Measurements from ENCODE around the gene SPIN1. TPM values are rescaled to one million over a fixed set of nuclear protein-coding genes. Genes with fewer than 3 reads are reported as not detected.
A peak's percentile ranks its signal among the peaks of the same experiment; 100 is the strongest.

SPIN1 gene
- total and polyA plus RNA-seq, 7 experiments from 2014 or later, result 21.7 to 38.4 (median 28.1) TPM

DNA sequence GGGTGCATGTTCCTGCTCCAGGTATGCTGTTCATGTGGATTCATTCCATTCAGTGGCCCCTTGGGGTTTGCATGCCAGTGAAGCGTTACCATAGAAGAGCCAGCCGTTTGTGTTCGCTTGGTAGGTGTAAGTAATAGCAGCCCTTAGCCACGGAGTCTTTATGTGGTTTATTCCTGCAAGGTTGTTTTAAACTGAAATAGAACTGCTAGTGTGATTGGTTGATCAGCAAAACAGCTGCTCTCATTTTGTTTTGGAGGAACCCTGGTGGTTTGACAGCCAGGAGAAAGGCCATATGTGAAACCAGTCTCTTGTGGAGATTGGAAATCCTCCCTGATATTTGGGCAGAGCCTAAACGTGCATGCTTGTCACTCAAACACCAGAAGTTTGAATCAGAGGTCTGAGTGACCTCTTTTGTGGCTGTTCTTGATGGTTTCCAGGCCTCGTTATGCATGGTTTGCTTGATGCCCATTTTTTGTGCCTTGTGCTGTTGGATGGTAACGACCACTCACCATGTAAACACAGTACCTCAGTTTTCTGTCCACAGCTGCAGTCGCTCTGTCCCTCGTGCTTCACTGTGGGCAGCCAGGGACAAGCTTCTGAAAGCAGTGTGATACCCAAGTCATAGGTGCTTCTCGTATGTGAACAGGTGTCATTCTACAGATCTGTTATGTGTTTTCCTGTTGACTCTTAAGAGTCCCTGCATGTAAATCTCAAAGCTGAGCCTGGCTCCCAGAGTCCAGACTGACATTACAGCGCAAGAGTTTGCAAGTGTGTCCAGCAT, 88.4 kb downstream of the SPIN1 start:
- DNase-seq, result peak in 1 of 9 donors; percentile 23
- ChIA-PET CTCF (no interaction called here), POLR2A (no interaction called here)
- Mint-ChIP-seq H3K4me1 (peaks cover 0 to 20% (median 0%) of the 10 kb centered on the region in 7 donors), H3K4me3 (peak overlapping the region in 1 of 10 donors; percentile 20), H3K27ac (peak overlapping the region in 1 of 9 donors; percentile 33), H3K36me3 (peaks cover 0 to 44% (median 11%) of the 10 kb centered on the region in 5 donors), H3K9me3 (no peaks in the 10 kb centered on the region), H3K27me3 (no peaks in the 10 kb centered on the region)
- no peaks in the 10 kb centered on the region for H3K9me3 ChIP-seq (ENCODE audit: control insufficient read depth in 2 of 3, low read length in 3 of 3)
- H3K27ac ChIP-seq (ENCODE audit: low read depth, low read length), result no peak overlapping the region
- intact Hi-C loops (cut with micrococcal nuclease), result no loop called here
- no peak for ATAC-seq
- peaks cover 0 to 16% (median 0%) of the 10 kb centered on the region in 3 experiments for H3K36me3 ChIP-seq (ENCODE audit: control insufficient read depth in 2 of 3, insufficient read depth in 3 of 3, low read length in 3 of 3)
- H3K27me3 ChIP-seq (ENCODE audit: control insufficient read depth in 2 of 2, insufficient read depth in 2 of 2, low read length in 2 of 2), result no peaks in the 10 kb centered on the region
- H3K4me3 ChIP-seq (ENCODE audit: low read length), result no peak overlapping the region
- H3K4me1 ChIP-seq (ENCODE audit: control insufficient read depth in 2 of 2, insufficient read depth in 2 of 2, low read length in 2 of 2), result no peaks in the 10 kb centered on the region

DNA sequence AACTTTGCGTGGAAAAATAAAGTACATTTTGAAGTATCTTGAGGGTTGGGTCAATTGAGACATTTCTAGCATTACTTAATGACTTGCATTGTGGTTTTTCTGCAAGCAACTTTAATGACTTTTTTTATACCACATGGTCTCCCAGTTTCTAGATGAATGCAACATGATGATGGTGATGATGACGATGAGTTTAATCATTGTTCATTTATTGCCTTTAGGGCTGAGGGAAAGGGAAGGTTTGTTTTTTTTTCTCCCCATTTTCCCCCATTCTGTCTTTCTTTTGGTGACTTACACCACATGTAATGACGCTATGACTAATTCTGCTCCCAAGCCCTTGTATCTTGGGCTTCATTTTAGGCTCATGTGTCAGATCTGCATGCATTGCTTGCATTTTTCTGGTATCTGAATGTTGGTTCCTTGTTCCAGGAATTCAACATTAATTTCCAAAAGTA, 89.1 kb downstream of the SPIN1 start:
- intact Hi-C loops (cut with micrococcal nuclease), result no loop called here
- POLR2A ChIA-PET, result no interaction called here
- H3K36me3 Mint-ChIP-seq, result peaks cover 0 to 42% (median 11%) of the 10 kb centered on the region in 5 donors
- peak overlapping the region in 1 of 9 donors; percentile 7 for H3K27ac Mint-ChIP-seq
- Histone ChIP-seq H3K27ac (ENCODE audit: low read depth, low read length) (no peak overlapping the region), H3K36me3 (ENCODE audit: control insufficient read depth in 2 of 3, insufficient read depth in 3 of 3, low read length in 3 of 3) (peaks cover 0 to 16% (median 0%) of the 10 kb centered on the region in 3 experiments), H3K9me3 (ENCODE audit: control insufficient read depth in 2 of 3, low read length in 3 of 3) (no peaks in the 10 kb centered on the region), H3K4me1 (ENCODE audit: control insufficient read depth in 2 of 2, insufficient read depth in 2 of 2, low read length in 2 of 2) (no peaks in the 10 kb centered on the region), H3K27me3 (ENCODE audit: control insufficient read depth in 2 of 2, insufficient read depth in 2 of 2, low read length in 2 of 2) (no peaks in the 10 kb centered on the region), H3K4me3 (ENCODE audit: low read length) (no peak overlapping the region)
- CTCF ChIA-PET, result no interaction called here
- DNase-seq (no peak), ATAC-seq (no peak)
- H3K4me3 Mint-ChIP-seq, result peak overlapping the region in 1 of 10 donors; percentile 20
- H3K27me3 Mint-ChIP-seq, result no peaks in the 10 kb centered on the region
- peaks cover 0 to 20% (median 0%) of the 10 kb centered on the region in 7 donors for H3K4me1 Mint-ChIP-seq
- H3K9me3 Mint-ChIP-seq, result no peaks in the 10 kb centered on the region

DNA sequence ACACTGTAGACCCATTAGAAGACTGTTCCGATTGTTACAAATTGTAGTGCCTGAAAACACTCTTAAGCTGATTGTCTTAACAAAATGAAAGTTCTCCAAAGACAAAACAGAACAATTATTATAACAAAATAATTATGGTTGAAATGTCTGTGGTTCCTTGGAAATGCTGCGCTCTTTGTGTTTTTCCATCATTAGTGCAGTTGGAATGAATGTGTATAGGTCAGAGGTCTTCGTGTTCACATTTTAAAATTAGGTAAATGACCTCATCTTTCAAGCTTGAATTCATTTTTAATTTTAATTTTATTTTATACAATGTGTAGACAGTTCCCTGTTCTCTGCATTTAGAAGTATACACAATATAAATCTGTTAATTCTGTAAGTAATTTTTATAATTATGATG, 90.0 kb downstream of the SPIN1 start:
- ChIA-PET CTCF (no interaction called here), POLR2A (no interaction called here)
- intact Hi-C loops (cut with micrococcal nuclease), result no loop called here
- no peak overlapping the region for H3K27ac ChIP-seq (ENCODE audit: low read depth, low read length)
- H3K4me3 ChIP-seq (ENCODE audit: low read length), result no peak overlapping the region
- H3K4me1 Mint-ChIP-seq, result peaks cover 0 to 20% (median 0%) of the 10 kb centered on the region in 7 donors
- H3K36me3 Mint-ChIP-seq, result peaks cover 0 to 45% (median 14%) of the 10 kb centered on the region in 5 donors
- no peaks in the 10 kb centered on the region for H3K4me1 ChIP-seq (ENCODE audit: control insufficient read depth in 2 of 2, insufficient read depth in 2 of 2, low read length in 2 of 2)
- no peak overlapping the region for H3K4me3 Mint-ChIP-seq
- no peaks in the 10 kb centered on the region for H3K9me3 Mint-ChIP-seq
- peaks cover 0 to 16% (median 0%) of the 10 kb centered on the region in 3 experiments for H3K36me3 ChIP-seq (ENCODE audit: control insufficient read depth in 2 of 3, insufficient read depth in 3 of 3, low read length in 3 of 3)
- DNase-seq, result no peak
- H3K27me3 ChIP-seq (ENCODE audit: control insufficient read depth in 2 of 2, insufficient read depth in 2 of 2, low read length in 2 of 2), result no peaks in the 10 kb centered on the region
- no peaks in the 10 kb centered on the region for H3K27me3 Mint-ChIP-seq
- H3K9me3 ChIP-seq (ENCODE audit: control insufficient read depth in 2 of 3, low read length in 3 of 3), result no peaks in the 10 kb centered on the region
- no peak for ATAC-seq
- no peak overlapping the region for H3K27ac Mint-ChIP-seq

DNA sequence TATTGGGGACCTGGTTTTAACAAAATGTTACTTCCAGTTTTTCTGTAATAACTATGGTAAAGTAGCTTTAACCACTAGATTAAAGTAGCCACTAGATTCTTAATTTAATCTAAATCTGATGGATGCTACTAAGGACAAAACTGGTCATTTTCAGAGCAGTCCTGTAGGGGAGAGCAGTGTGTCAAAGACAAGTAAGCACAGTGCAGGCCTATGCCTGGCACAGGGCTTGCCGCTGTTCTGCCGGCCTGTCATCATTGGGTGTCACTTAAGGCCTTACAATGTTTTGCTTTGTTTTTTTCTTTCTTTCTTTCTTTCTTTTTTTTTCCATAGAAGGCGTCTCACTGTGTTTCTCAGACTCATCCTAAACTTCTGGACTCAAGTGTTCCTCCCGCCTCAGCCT, 93.7 kb downstream of the SPIN1 start:
- Mint-ChIP-seq H3K36me3 (peaks cover 0 to 27% (median 12%) of the 10 kb centered on the region in 5 donors), H3K9me3 (no peaks in the 10 kb centered on the region), H3K27ac (peak overlapping the region in 1 of 9 donors; percentile 9), H3K27me3 (no peaks in the 10 kb centered on the region), H3K4me1 (peaks cover 0 to 10% (median 0%) of the 10 kb centered on the region in 7 donors), H3K4me3 (no peak overlapping the region)
- ChIA-PET CTCF (no interaction called here), POLR2A (no interaction called here)
- no peak for DNase-seq
- no peaks in the 10 kb centered on the region for H3K9me3 ChIP-seq (ENCODE audit: control insufficient read depth in 2 of 3, low read length in 3 of 3)
- ATAC-seq, result no peak
- H3K4me1 ChIP-seq (ENCODE audit: control insufficient read depth in 2 of 2, insufficient read depth in 2 of 2, low read length in 2 of 2), result no peaks in the 10 kb centered on the region
- intact Hi-C loops (cut with micrococcal nuclease), result no loop called here
- H3K36me3 ChIP-seq (ENCODE audit: control insufficient read depth in 2 of 3, insufficient read depth in 3 of 3, low read length in 3 of 3), result no peaks in the 10 kb centered on the region
- H3K4me3 ChIP-seq (ENCODE audit: low read length), result no peak overlapping the region
- no peak overlapping the region for H3K27ac ChIP-seq (ENCODE audit: low read depth, low read length)
- no peaks in the 10 kb centered on the region for H3K27me3 ChIP-seq (ENCODE audit: control insufficient read depth in 2 of 2, insufficient read depth in 2 of 2, low read length in 2 of 2)

DNA sequence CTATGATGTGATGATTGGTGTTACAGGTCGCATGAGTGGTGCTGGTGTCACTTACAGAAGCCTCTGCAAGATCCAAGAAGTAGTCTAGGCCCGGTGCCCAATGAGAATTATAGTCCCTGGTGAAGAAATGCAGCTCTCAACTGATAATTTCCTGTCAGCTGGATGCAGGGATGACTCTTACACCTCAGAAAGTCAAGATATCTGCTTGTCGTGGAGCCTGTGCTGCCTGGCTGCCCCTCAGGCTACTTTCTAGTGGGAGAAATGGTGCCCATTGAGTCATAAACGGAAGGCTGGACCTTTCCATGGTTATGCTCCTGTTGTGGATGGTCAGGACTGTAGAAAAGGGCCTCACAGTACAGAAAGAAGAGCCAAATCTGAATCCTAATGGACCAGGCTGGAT, 99.9 kb downstream of the SPIN1 start:
- ChIA-PET CTCF (no interaction called here), POLR2A (no interaction called here)
- no peaks in the 10 kb centered on the region for H3K36me3 ChIP-seq (ENCODE audit: control insufficient read depth in 2 of 3, insufficient read depth in 3 of 3, low read length in 3 of 3)
- H3K9me3 ChIP-seq (ENCODE audit: control insufficient read depth in 2 of 3, low read length in 3 of 3), result no peaks in the 10 kb centered on the region
- Mint-ChIP-seq H3K4me3 (no peak overlapping the region), H3K27ac (no peak overlapping the region), H3K36me3 (peaks cover 0 to 11% (median 4%) of the 10 kb centered on the region in 5 donors), H3K4me1 (peaks cover 0 to 2% (median 0%) of the 10 kb centered on the region in 7 donors), H3K27me3 (no peaks in the 10 kb centered on the region), H3K9me3 (peaks cover 0 to 1% (median 0%) of the 10 kb centered on the region in 11 donors)
- intact Hi-C loops (cut with micrococcal nuclease), result no loop called here
- no peak for ATAC-seq
- H3K27ac ChIP-seq (ENCODE audit: low read depth, low read length), result no peak overlapping the region
- no peak for DNase-seq
- no peaks in the 10 kb centered on the region for H3K4me1 ChIP-seq (ENCODE audit: control insufficient read depth in 2 of 2, insufficient read depth in 2 of 2, low read length in 2 of 2)
- no peak overlapping the region for H3K4me3 ChIP-seq (ENCODE audit: low read length)
- no peaks in the 10 kb centered on the region for H3K27me3 ChIP-seq (ENCODE audit: control insufficient read depth in 2 of 2, insufficient read depth in 2 of 2, low read length in 2 of 2)

DNA sequence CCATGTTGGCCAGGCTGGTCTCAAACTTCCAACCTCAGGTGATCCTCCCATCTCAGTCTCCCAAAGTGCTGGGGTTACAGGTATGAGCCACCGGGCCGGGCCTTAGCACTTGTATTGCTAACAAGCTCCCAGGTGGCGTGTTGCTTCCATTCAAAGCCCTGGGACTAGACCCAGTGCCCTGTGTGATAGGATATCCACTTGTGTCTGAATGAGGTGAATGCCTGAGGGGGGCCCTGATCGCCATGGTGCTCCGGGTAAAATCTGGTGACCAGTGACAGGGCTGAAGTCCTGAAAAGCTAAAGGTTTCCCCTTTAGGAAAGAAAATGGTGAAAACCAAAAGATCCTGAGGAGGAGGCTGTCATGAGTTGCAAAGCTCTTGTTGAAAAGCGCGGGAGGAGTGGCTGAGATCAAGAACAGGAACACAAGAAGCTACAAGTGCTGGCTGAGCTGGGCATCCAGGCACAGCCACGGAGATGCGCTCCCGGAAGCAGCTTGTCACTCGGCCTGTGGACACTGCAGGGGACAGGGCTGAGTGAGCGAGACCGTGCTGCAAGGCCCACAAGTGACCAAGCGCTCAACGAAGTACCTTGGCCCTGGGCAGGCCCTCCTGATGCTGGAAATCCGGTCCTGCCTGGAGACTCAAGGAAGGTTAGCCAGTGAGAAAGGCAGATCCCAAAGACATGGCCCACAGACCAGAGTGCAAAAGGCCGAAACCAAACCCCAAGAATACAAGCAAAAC, 106.9 kb downstream of the SPIN1 start:
- ATAC-seq (no peak), DNase-seq (no peak)
- Histone ChIP-seq H3K9me3 (ENCODE audit: control insufficient read depth in 2 of 3, low read length in 3 of 3) (no peaks in the 10 kb centered on the region), H3K27me3 (ENCODE audit: control insufficient read depth in 2 of 2, insufficient read depth in 2 of 2, low read length in 2 of 2) (no peaks in the 10 kb centered on the region), H3K4me3 (ENCODE audit: low read length) (no peak overlapping the region), H3K36me3 (ENCODE audit: control insufficient read depth in 2 of 3, insufficient read depth in 3 of 3, low read length in 3 of 3) (no peaks in the 10 kb centered on the region), H3K27ac (ENCODE audit: low read depth, low read length) (no peak overlapping the region), H3K4me1 (ENCODE audit: control insufficient read depth in 2 of 2, insufficient read depth in 2 of 2, low read length in 2 of 2) (no peaks in the 10 kb centered on the region)
- Mint-ChIP-seq H3K4me1 (no peaks in the 10 kb centered on the region), H3K4me3 (no peak overlapping the region), H3K36me3 (no peaks in the 10 kb centered on the region), H3K27ac (no peak overlapping the region), H3K9me3 (no peaks in the 10 kb centered on the region), H3K27me3 (peaks cover 0 to 3% (median 0%) of the 10 kb centered on the region in 5 donors)
- intact Hi-C loops (cut with micrococcal nuclease), result no loop called here
- ChIA-PET CTCF (no interaction called here), POLR2A (no interaction called here)
